Measurements from ENCODE around the gene ZNF48.

DNA sequence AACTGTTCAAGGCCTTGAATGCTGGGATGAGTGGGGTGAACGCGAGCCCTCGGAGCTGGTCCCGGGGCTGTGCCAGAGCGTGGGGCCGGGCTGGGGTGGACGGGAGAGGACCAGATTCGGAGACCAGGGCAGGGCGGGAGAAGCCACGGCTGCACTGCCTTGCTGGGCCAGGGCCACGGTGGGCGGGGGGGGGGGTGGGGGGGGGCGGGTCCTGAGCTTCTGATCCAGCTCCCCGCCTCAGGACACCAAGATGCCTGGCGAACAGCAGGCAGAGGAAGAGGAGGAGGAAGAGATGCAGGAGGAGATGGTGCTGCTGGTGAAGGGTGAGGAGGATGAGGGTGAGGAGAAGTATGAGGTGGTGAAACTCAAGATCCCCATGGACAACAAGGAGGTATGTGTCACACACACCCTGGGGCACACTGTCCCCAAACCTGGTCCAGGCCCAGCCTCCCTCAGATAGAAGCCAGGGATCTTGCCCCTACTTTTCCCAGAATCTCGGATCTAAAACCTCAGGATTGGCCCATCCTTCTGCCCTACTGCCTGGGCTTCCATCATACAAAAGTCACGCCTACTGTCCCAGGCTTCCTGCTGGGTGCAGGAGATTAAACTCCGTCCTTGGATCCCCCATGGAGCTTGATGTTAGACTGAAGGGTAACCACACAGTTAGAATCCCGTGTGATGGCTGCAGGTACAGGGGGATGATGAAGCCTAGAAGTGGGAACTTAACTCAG, 12.7 kb downstream of the ZNF48 start:
- TF ChIP-seq, protein P1, sequence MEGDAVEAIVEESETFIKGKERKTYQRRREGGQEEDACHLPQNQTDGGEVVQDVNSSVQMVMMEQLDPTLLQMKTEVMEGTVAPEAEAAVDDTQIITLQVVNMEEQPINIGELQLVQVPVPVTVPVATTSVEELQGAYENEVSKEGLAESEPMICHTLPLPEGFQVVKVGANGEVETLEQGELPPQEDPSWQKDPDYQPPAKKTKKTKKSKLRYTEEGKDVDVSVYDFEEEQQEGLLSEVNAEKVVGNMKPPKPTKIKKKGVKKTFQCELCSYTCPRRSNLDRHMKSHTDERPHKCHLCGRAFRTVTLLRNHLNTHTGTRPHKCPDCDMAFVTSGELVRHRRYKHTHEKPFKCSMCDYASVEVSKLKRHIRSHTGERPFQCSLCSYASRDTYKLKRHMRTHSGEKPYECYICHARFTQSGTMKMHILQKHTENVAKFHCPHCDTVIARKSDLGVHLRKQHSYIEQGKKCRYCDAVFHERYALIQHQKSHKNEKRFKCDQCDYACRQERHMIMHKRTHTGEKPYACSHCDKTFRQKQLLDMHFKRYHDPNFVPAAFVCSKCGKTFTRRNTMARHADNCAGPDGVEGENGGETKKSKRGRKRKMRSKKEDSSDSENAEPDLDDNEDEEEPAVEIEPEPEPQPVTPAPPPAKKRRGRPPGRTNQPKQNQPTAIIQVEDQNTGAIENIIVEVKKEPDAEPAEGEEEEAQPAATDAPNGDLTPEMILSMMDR (IDR thresholded peaks at IDR 0.05), result no peak
- TF ChIP-seq EP300 (IDR thresholded peaks at IDR 0.05) (no peak), POLR2AphosphoS5 (IDR thresholded peaks at IDR 0.05) (no peak), POLR2A (IDR thresholded peaks at IDR 0.05) (no peak)
